Activated CD4-positive, alpha-beta T cell treated with anti-CD3 and anti-CD28 coated beads, Interleukin-2, Interleukin-4, amounts not matched to agents 100 ng/mL and 50 ng/mL, durations not matched to agents 16 hours and 8 hours (primary cell): ENCODE results near the gene POLR2L.

ENCODE experiments used
- DNase-seq: peaks from one replicate; pipeline ENCODE4 v3.0.0-alpha.2; 2020; ENCODE audit warnings: low spot score

The POLR2L gene

GRCh38 chr11:810040-810567 is 32.2 kb downstream of the POLR2L start:
- no peak for DNase-seq

- DNase-seq, result peak; percentile 98
Observed at GRCh38 chr11:809287-810039, 32.9 kb downstream of the POLR2L start, which contains the start of gene RPLP2. TSS of gene RPLP2 (plus strand) at chr11:809967. CDS start at chr11:810235, 268 bp downstream.

GRCh38 chr11:808427-809286 is 33.7 kb downstream of the POLR2L start:
- DNase-seq, result peak; percentile 69

- DNase-seq, result no peak
Observed at GRCh38 chr11:804599-804964, 37.7 kb downstream of the POLR2L start.

- no peak for DNase-seq
Observed at GRCh38 chr11:803770-804598, 38.3 kb downstream of the POLR2L start.

GRCh38 chr11:803467-803742 is 38.9 kb downstream of the POLR2L start:
- DNase-seq, result no peak

- DNase-seq, result no peak
Observed at GRCh38 chr11:802693-803466, 39.4 kb downstream of the POLR2L start.

GRCh38 chr11:802018-802617 is 40.2 kb downstream of the POLR2L start:
- DNase-seq, result no peak

- DNase-seq, result no peak
Observed at GRCh38 chr11:801097-801780, 41.1 kb downstream of the POLR2L start.

- no peak for DNase-seq
Observed at GRCh38 chr11:800473-800872, 41.9 kb downstream of the POLR2L start.

- DNase-seq, result no peak
Observed at GRCh38 chr11:799641-800316, 42.5 kb downstream of the POLR2L start.

GRCh38 chr11:798093-798713 is 44.1 kb downstream of the POLR2L start, which contains the start of gene SLC25A22:
TSS of gene SLC25A22 (minus strand) at chr11:798281. CDS start at chr11:795006, 3,275 bp downstream.
- DNase-seq, result peak; percentile 83

GRCh38 chr11:797296-798092 is 44.8 kb downstream of the POLR2L start:
- peak; percentile 75 for DNase-seq

- no peak for DNase-seq
Observed at GRCh38 chr11:796565-797295, 45.6 kb downstream of the POLR2L start.

- DNase-seq, result peak; percentile 87
Observed at GRCh38 chr11:795634-796564, 46.4 kb downstream of the POLR2L start.

- DNase-seq, result no peak
Observed at GRCh38 chr11:794766-795633, 47.3 kb downstream of the POLR2L start.
